Pancreas (tissue), 10 donors: ENCODE results near the gene ITGA7. TPM values are rescaled to one million over a fixed set of nuclear protein-coding genes. Genes with fewer than 3 reads are reported as not detected.

Source experiments
- ATAC-seq, 4 donors: fragments of 200-7000 bp; cut with Tn5 transposase; one replicate each; pipeline versions ENCODE4 v1.8.0 to v1.9.1; 2020; ENCODE audit warnings: mild to moderate bottlenecking in 4 of 4, moderate library complexity in 4 of 4
- DNase-seq, 6 donors: peaks; one replicate each; pipeline ENCODE4 v3.0.0-alpha.2; 2020
- FAIRE-seq: peaks from 2 replicates; lab custom pipeline; 2012; peaks lifted over from hg19 to GRCh38; lab: Jason Lieb, UNC
- H3K27ac ChIP-seq, 4 donors: fragments of 200-600 bp; sonication (generic); 1 replicate in 3 of 4; 2 replicates in 1 of 4; pipeline versions ENCODE4 v1.5.0 to v1.8.0; 2020
- H3K27me3 ChIP-seq, 4 donors: fragments of 200-600 bp; one replicate each; pipeline ENCODE4 v1.8.0; 2021
- H3K36me3 ChIP-seq, 3 donors: fragments of 200-600 bp; sonication (generic) in 1 of 3; one replicate each; pipeline versions ENCODE4 v1.5.0 to v1.8.0; 2020 to 2021
- H3K4me1 ChIP-seq, 3 donors: fragments of 200-600 bp; one replicate each; pipeline ENCODE4 v1.8.0; 2021
- H3K4me3 ChIP-seq, 4 donors: fragments of 200-600 bp; sonication (generic) in 2 of 4; one replicate each; pipeline versions ENCODE4 v1.5.0 to v1.8.0; 2020 to 2021
- H3K9me3 ChIP-seq, 4 donors: fragments of 200-600 bp; one replicate each; pipeline ENCODE4 v1.8.0; 2021
- CTCF ChIP-seq, 4 donors: fragments of 200-600 bp; sonication (generic) in 3 of 4; IDR thresholded peaks; one replicate each; pipeline versions ENCODE4 v1.5.0 to v1.8.0; 2021; ENCODE audit warnings: antibody characterized with exemption in 4 of 4
- WGBS, 2 donors: extraction: QIAGEN DNeasy Blood & Tissue Kit; methylation state at CpG; one replicate each; pipeline ENCODE4 v1.1.7; 2013; 5-methylcytosine and 5-hydroxymethylcytosine counted together
- intact Hi-C, 3 donors: fragments of 100-400 bp; cut with DNase I; formaldehyde crosslinking; loops; one replicate each; pipeline versions ENCODE4 v1.11.1 to v1.14.2; 2022
- polyA plus RNA-seq, 2 donors: library from polyadenylated mRNA; stranded (reverse); fragments of 200-250 nt; gene quantifications; one replicate each; pipeline ENCODE4 v1.2.3, GENCODE V29; 2013
- total RNA-seq, 6 donors: library from RNA; stranded (reverse); fragmentation: NEBNext Ultra II Directional in 4 of 6; extraction: Animal tissue kit (Norgen Biotek cat#: 25700) in 4 of 6; gene quantifications; one replicate each; pipeline versions ENCODE4 v1.2.1 to v1.2.4, GENCODE V29; 2021 to 2023
- donor health status: healthy with polysubstance abuse.
- donor health status: DM: no; HTN: no; CAD: no; lungs with moderate emphysema.
- donor health status: DM: no; HTN: no; CAD: no.
- donor health status: control.
- donor health status: control.
- donor health status: Bipolar disorder and iron deficiency.
- donor health status: DM: yes; HTN: yes; CAD: no.
- donor health status: DM: no; HTN: no; CAD: no.
- donor health status: DM: no; HTN: no; CAD: no.
- donor health status: DM: yes; HTN: yes; CAD: no.

Gene ITGA7
- total and polyA plus RNA-seq, 8 donors = 3.4 to 34.5 (median 9.1) TPM

- Histone ChIP-seq H3K4me3 (no peak overlapping the region), H3K27me3 (no peaks in the 10 kb centered on the region), H3K36me3 (no peaks in the 10 kb centered on the region), H3K27ac (no peak overlapping the region), H3K9me3 (no peaks in the 10 kb centered on the region), H3K4me1 (peaks cover 0 to 7% (median 3%) of the 10 kb centered on the region in 3 donors)
- no peak for DNase-seq
- intact Hi-C loops = loop anchor here in 1 of 3 donors (10.0 kb wide), 1 partner anchor 188 kb away; the partner anchor contains the start of gene DGKA
- no peak for FAIRE-seq
- ATAC-seq = no peak
- no peak for TF ChIP-seq CTCF (IDR thresholded peaks at IDR 0.05)
These were observed 39.2 kb upstream of the ITGA7 start for GRCh38 chr12:55746913-55747231.

GRCh38 chr12:55746174-55746912 lies 38.6 kb upstream of the ITGA7 start:
- no peak overlapping the region for H3K27ac ChIP-seq
- no peaks in the 10 kb centered on the region for H3K27me3 ChIP-seq
- intact Hi-C loops = loop anchor here in 1 of 3 donors (10.0 kb wide), 1 partner anchor 188 kb away; the partner anchor contains the start of gene DGKA
- no peak overlapping the region for H3K4me3 ChIP-seq
- no peak for TF ChIP-seq CTCF (IDR thresholded peaks at IDR 0.05)
- H3K9me3 ChIP-seq = no peaks in the 10 kb centered on the region
- H3K36me3 ChIP-seq = no peaks in the 10 kb centered on the region
- ATAC-seq (no peak), DNase-seq (no peak), FAIRE-seq (no peak)
- peaks cover 0 to 7% (median 3%) of the 10 kb centered on the region in 3 donors for H3K4me1 ChIP-seq
- WGBS, 2 donors = 35 to 42% methylated on average over 3 of the region's 3 CpGs

- H3K4me3 ChIP-seq = no peak overlapping the region
These were observed 37.9 kb upstream of the ITGA7 start for GRCh38 chr12:55745361-55746173.

GRCh38 chr12:55744340-55745030 lies 36.8 kb upstream of the ITGA7 start:
- no peak overlapping the region for H3K27ac ChIP-seq

More at GRCh38 chr12:55745361-55746173, 37.9 kb upstream of the ITGA7 start:
- H3K27me3 ChIP-seq = no peaks in the 10 kb centered on the region
- H3K9me3 ChIP-seq = no peaks in the 10 kb centered on the region
- H3K4me1 ChIP-seq = peaks cover 0 to 7% (median 3%) of the 10 kb centered on the region in 3 donors
- ATAC-seq (peak in 1 of 4 donors; percentile 16), DNase-seq (no peak), FAIRE-seq (no peak)
- no peak overlapping the region for H3K27ac ChIP-seq
- intact Hi-C loops = loop anchor here in 1 of 3 donors (10.0 kb wide), 1 partner anchor 189 kb away; the partner anchor contains the start of gene DGKA
- WGBS, 2 donors = 21 to 29% methylated on average over 13 of the region's 13 CpGs
- H3K36me3 ChIP-seq = no peaks in the 10 kb centered on the region
- no peak for TF ChIP-seq CTCF (IDR thresholded peaks at IDR 0.05)

More at GRCh38 chr12:55744340-55745030, 36.8 kb upstream of the ITGA7 start:
- Histone ChIP-seq H3K27me3 (no peaks in the 10 kb centered on the region), H3K4me1 (peaks cover 0 to 7% (median 3%) of the 10 kb centered on the region in 3 donors), H3K9me3 (no peaks in the 10 kb centered on the region), H3K4me3 (peak overlapping the region in 2 of 4 donors; percentile 38 to 71), H3K36me3 (no peaks in the 10 kb centered on the region)
- no peak for ATAC-seq
- intact Hi-C loops = loop anchor here in 1 of 3 donors (10.0 kb wide), 1 partner anchor 190 kb away; the partner anchor contains the start of gene DGKA
- 40 to 43% methylated on average over 11 of the region's 11 CpGs for WGBS, 2 donors
- no peak for FAIRE-seq
- DNase-seq = no peak
- no peak for TF ChIP-seq CTCF (IDR thresholded peaks at IDR 0.05)
